HepG2 (cell line): ENCODE data around the gene GRK4. TPM values are rescaled to one million over a fixed set of nuclear protein-coding genes. Genes with fewer than 3 reads are reported as not detected.

Source experiments
- ATAC-seq: fragments of 200-7000 bp; cut with Tn5 transposase; 3 replicates; pipeline ENCODE4 v1.9.1; 2020; ENCODE audit warnings: mild to moderate bottlenecking, moderate library complexity
- BruUV-seq: library from RNA; stranded (reverse); fragments of 400-500 nt; replicated peaks from 2 replicates; lab custom pipeline; 2021; lab: Mats Ljungman, UMichigan
- CTCF ChIA-PET: fragments of 300-600 bp; formaldehyde crosslinking; extraction: SDS; loops from one replicate; lab custom pipeline; 2021; ENCODE audit warnings: low total read pairs, inconsistent platforms, low intra/inter-chr PET ratio; lab: Yijun Ruan, JAX
- POLR2A ChIA-PET: fragments of 350-600 bp; sonication (Branson Sonifier 250); formaldehyde crosslinking; loops from one replicate; lab custom pipeline; 2020; ENCODE audit warnings: antibody characterized with exemption, inconsistent platforms; lab: Yijun Ruan, JAX
- DNase-seq: peaks from one replicate; pipeline ENCODE4 v3.0.0-alpha.2; 2015; ENCODE audit warnings: low spot score
- FAIRE-seq: peaks from 3 replicates; lab custom pipeline; 2011; peaks lifted over from hg19 to GRCh38; lab: Jason Lieb, UNC
- H2AFZ ChIP-seq: one replicate; pipeline ENCODE4 v1.6.1; 2011; ENCODE audit warnings: low read length, inconsistent platforms
- H3K27ac ChIP-seq: fragments of 300-600 bp; 3 replicates; pipeline ENCODE4 v1.8.0; 2011; ENCODE audit warnings: mixed run types, mild to moderate bottlenecking, mixed read lengths, low read length, inconsistent platforms; ENCODE audit not compliant: insufficient read depth; ENCODE audit errors: extremely low read length
- H3K27me3 ChIP-seq, 2 experiments: fragments of 200-600 bp in 1 of 2; 2 replicates in 1 of 2; 3 replicates in 1 of 2; pipeline versions ENCODE4 v1.6.0 to v1.8.0; 2011; ENCODE audit warnings: low read length in 2 of 2, mild to moderate bottlenecking in 2 of 2, moderate library complexity in 2 of 2, inconsistent platforms in 1 of 2; ENCODE audit not compliant: insufficient read depth in 2 of 2, control insufficient read depth in 1 of 2
- H3K36me3 ChIP-seq, 2 experiments: fragments of 200-600 bp in 1 of 2; replicated peaks in 1 of 2; 2 replicates in 1 of 2; 3 replicates in 1 of 2; pipeline versions ENCODE4 v1.5.1 to v1.8.0; 2011; ENCODE audit warnings: low read length in 2 of 2, inconsistent platforms in 1 of 2; ENCODE audit not compliant: insufficient read depth in 2 of 2, control insufficient read depth in 1 of 2
- H3K4me1 ChIP-seq: 2 replicates; pipeline ENCODE4 v1.5.1; 2012; ENCODE audit warnings: low read length, inconsistent platforms; ENCODE audit not compliant: insufficient read depth
- H3K4me2 ChIP-seq: 2 replicates; pipeline ENCODE4 v1.6.0; 2011; ENCODE audit warnings: low read depth, low read length, inconsistent platforms
- H3K4me3 ChIP-seq, 3 experiments: fragments of 200-600 bp in 1 of 3; sonication (generic), shearing (Covaris generic) in 1 of 3; replicated peaks in 1 of 3; 2 replicates each; pipeline ENCODE4 v1.5.1; 2011 to 2016; ENCODE audit warnings: low read length in 3 of 3, inconsistent platforms in 2 of 3, low read depth in 2 of 3, mild to moderate bottlenecking in 2 of 3, control low read depth in 1 of 3, mixed read lengths in 1 of 3; ENCODE audit not compliant: insufficient read depth in 1 of 3
- H3K79me2 ChIP-seq: one replicate; pipeline ENCODE4 v1.6.1; 2011; ENCODE audit warnings: low read length, inconsistent platforms; ENCODE audit not compliant: insufficient read depth
- H3K9ac ChIP-seq: 2 replicates; pipeline ENCODE4 v1.6.0; 2011; ENCODE audit warnings: mild to moderate bottlenecking, low read depth, low read length, inconsistent platforms; ENCODE audit not compliant: insufficient read depth
- H3K9me3 ChIP-seq: 2 replicates; pipeline ENCODE4 v1.5.1; 2012; ENCODE audit warnings: mild to moderate bottlenecking, low read length
- H4K20me1 ChIP-seq: 2 replicates; pipeline ENCODE4 v1.6.0; 2011; ENCODE audit warnings: inconsistent platforms, mild to moderate bottlenecking, low read length, moderate library complexity; ENCODE audit not compliant: insufficient read depth
- AHR ChIP-seq: IDR thresholded peaks from 2 replicates; pipeline ENCODE4 v1.6.1; 2018; ENCODE audit warnings: missing genetic modification reagents, missing compliant biosample characterization
- GATA4 ChIP-seq: sonication (generic); IDR thresholded peaks from 2 replicates; pipeline ENCODE4 v1.6.1; 2016; ENCODE audit warnings: antibody characterized with exemption, low read depth, borderline replicate concordance
- HDAC1 ChIP-seq: sonication (generic); formaldehyde crosslinking; IDR thresholded peaks from 2 replicates; pipeline ENCODE4 v1.5.1; 2020; ENCODE audit warnings: mild to moderate bottlenecking, missing genetic modification reagents
- JUNB ChIP-seq: sonication (generic); formaldehyde crosslinking; IDR thresholded peaks from 2 replicates; pipeline ENCODE4 v1.8.0; 2022; ENCODE audit warnings: missing genetic modification reagents, mild to moderate bottlenecking, borderline replicate concordance
- PHF21A ChIP-seq: sonication (generic); formaldehyde crosslinking; IDR thresholded peaks from 2 replicates; pipeline ENCODE4 v1.5.0; 2020; ENCODE audit warnings: mild to moderate bottlenecking, missing genetic modification reagents
- ZKSCAN8 ChIP-seq: IDR thresholded peaks from 2 replicates; pipeline ENCODE4 v1.6.1; 2016; ENCODE audit warnings: borderline replicate concordance, missing genetic modification reagents, missing compliant biosample characterization
- ZMAT3 ChIP-seq: sonication (generic); formaldehyde crosslinking; conservative IDR thresholded peaks from 2 replicates; pipeline ENCODE4 v1.7.0; 2021; ENCODE audit warnings: missing genetic modification reagents
- ZNF530 ChIP-seq: sonication (generic); formaldehyde crosslinking; IDR thresholded peaks from 2 replicates; pipeline ENCODE4 v1.5.0; 2020; ENCODE audit warnings: low read depth, mild to moderate bottlenecking, missing genetic modification reagents
- ZNF572 ChIP-seq: sonication (generic); formaldehyde crosslinking; IDR thresholded peaks from 2 replicates; pipeline ENCODE4 v1.5.1; 2020; ENCODE audit warnings: mild to moderate bottlenecking, missing genetic modification reagents
- WGBS: methylation state at CpG from one replicate; pipeline ENCODE4 v1.1.6; 2017; ENCODE audit warnings: low lambda C conversion rate; 5-methylcytosine and 5-hydroxymethylcytosine counted together
- in situ Hi-C: cut with HindIII; loops from 2 replicates; pipeline ENCODE4 v1.10.0; 2017; ENCODE audit warnings: low pct_unique_long_range_greater_than_20kb; ENCODE audit not compliant: extremely low pct_ligation_motif_present
- intact Hi-C: fragments of 100-400 bp; cut with micrococcal nuclease; formaldehyde crosslinking; loops from one replicate; pipeline ENCODE4 v1.10.0; 2022; ENCODE audit not compliant: unreplicated experiment
- polyA plus RNA-seq, 8 experiments: library from polyadenylated mRNA; depleted of rRNA in 3 of 8; stranded (reverse) in 7 of 8; unstranded in 1 of 8; fragments of >200 nt; fragmentation: Illumina TruSeq in 4 of 8; extraction: Trizol in 4 of 8; gene quantifications; 2 replicates each; pipeline versions ENCODE4 v1.2.1 to v1.2.3, GENCODE V29; 2011 to 2016; ENCODE audit warnings: low read depth in 4 of 8, missing spikeins in 1 of 8, mixed read lengths in 1 of 8; ENCODE audit not compliant: insufficient read depth in 1 of 8
- total RNA-seq, 5 experiments: library from RNA; depleted of rRNA; stranded (reverse); fragments of >200 nt; fragmentation: Illumina TruSeq; extraction: Trizol; gene quantifications; 2 replicates each; pipeline ENCODE4 v1.2.3, GENCODE V29; 2016; ENCODE audit warnings: low read depth in 1 of 5
- TF ChIP-seq, protein P1 (sequence below): sonication (generic); formaldehyde crosslinking; IDR thresholded peaks from 2 replicates; pipeline ENCODE4 v1.9.0; 2021; ENCODE audit warnings: missing genetic modification reagents, borderline replicate concordance
- TF ChIP-seq, protein P2 (sequence below): sonication (generic); formaldehyde crosslinking; IDR thresholded peaks from 2 replicates; pipeline ENCODE4 v1.5.0; 2020; ENCODE audit warnings: mild to moderate bottlenecking, missing genetic modification reagents, borderline replicate concordance

GRK4 gene
- total and polyA plus RNA-seq, 2 of the 13 experiments (the other 11 are each of a cell fraction or from before 2014, with no cell fraction given): 1.8 to 2.0 TPM

DNA sequence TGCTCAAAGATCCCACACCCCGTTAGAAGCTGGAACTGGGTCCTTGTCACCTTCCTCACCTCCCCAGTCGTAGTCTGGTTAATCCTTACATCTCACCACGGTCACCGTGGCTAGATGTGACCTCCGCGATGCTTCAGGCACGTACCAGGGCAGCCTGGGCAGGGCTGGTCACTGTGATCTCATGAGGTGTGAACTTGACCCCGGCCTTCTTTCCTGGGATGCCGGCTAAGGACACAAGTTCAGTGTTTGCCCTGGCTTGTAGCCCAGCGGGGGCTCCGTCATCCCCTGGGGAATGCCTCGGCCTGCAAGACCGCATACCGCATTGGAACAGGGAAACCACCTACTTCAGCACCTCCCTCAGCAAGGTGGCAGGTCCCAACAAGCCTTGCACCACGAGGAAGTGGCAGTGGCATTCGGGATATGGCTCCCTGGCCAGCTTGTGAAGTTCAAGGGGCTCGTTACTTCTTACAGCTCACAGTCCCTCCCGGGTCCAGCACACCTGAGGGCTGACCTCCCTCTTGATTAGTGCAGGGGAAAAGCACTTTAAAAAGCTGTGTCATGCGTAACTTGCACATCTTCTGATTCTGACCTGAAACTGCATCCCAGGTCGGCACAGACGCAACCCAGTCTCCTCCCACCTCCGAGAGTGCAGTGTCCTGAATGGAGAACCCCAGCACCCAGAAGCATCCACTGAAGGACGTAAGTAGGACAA lies 26.1 kb upstream of the GRK4 start (continued):
- TF ChIP-seq, protein P1, sequence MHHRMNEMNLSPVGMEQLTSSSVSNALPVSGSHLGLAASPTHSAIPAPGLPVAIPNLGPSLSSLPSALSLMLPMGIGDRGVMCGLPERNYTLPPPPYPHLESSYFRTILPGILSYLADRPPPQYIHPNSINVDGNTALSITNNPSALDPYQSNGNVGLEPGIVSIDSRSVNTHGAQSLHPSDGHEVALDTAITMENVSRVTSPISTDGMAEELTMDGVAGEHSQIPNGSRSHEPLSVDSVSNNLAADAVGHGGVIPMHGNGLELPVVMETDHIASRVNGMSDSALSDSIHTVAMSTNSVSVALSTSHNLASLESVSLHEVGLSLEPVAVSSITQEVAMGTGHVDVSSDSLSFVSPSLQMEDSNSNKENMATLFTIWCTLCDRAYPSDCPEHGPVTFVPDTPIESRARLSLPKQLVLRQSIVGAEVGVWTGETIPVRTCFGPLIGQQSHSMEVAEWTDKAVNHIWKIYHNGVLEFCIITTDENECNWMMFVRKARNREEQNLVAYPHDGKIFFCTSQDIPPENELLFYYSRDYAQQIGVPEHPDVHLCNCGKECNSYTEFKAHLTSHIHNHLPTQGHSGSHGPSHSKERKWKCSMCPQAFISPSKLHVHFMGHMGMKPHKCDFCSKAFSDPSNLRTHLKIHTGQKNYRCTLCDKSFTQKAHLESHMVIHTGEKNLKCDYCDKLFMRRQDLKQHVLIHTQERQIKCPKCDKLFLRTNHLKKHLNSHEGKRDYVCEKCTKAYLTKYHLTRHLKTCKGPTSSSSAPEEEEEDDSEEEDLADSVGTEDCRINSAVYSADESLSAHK (CRISPR knock-in tag): no peak
- TF ChIP-seq ZNF572 (0 out of 2 replicates have a peak, but pooled peaks have one; percentile 18), PHF21A (CRISPR knock-in tag) (peak; percentile 77; the same call in 1 of the 2 replicates), JUNB (CRISPR knock-in tag) (peak; percentile 48; the same call in 1 of the 2 replicates), ZMAT3 (CRISPR knock-in tag) (peak; percentile 68; the same call in 1 of the 2 replicates), GATA4 (peak; percentile 48; the same call in 1 of the 2 replicates)

GRCh38 chr4:2937986-2938385 lies 25.4 kb upstream of the GRK4 start:
- intact Hi-C loops (loop anchor here (5.0 to 10.0 kb wide), 2 partner anchors 73 to 96 kb away; partner anchors contain the start of gene ADD1), in situ Hi-C loops (no loop called here)
- CTCF ChIA-PET: interaction anchor here (1.6 kb wide), 1 partner anchor 18 kb away, joined by 5 read pairs; no protein-coding TSS in a partner anchor
- Histone ChIP-seq H3K4me2 (no peak overlapping the region), H3K4me1 (peaks cover 36% of the 10 kb centered on the region), H3K27me3 (no peaks in the 10 kb centered on the region; a peak in 1 of 5 replicates), H3K27ac (no peak overlapping the region), H2AFZ (no peak overlapping the region), H3K9me3 (no peaks in the 10 kb centered on the region), H3K4me3 (no peak overlapping the region), H3K9ac (no peak overlapping the region), H3K79me2 (peaks cover 10% of the 10 kb centered on the region), H4K20me1 (peaks cover 19% of the 10 kb centered on the region; the same call in 1 of the 2 replicates), H3K36me3 (peaks cover 31 to 52% of the 10 kb centered on the region in 2 experiments)
- POLR2A ChIA-PET: interaction anchor here (1.4 kb wide), 1 partner anchor 25 kb away, joined by 5 read pairs; the partner anchor contains the start of genes GRK4 and NOP14
- FAIRE-seq (no peak), ATAC-seq (no peak), DNase-seq (no peak)
- 96% methylated on average over 12 of the region's 12 CpGs for WGBS
- BruUV-seq: no TSS peak
- TF ChIP-seq ZKSCAN8 (CRISPR knock-in tag) (no peak), AHR (CRISPR knock-in tag) (no peak), HDAC1 (CRISPR knock-in tag) (no peak), ZNF530 (CRISPR knock-in tag) (no peak)
- TF ChIP-seq, protein P2, sequence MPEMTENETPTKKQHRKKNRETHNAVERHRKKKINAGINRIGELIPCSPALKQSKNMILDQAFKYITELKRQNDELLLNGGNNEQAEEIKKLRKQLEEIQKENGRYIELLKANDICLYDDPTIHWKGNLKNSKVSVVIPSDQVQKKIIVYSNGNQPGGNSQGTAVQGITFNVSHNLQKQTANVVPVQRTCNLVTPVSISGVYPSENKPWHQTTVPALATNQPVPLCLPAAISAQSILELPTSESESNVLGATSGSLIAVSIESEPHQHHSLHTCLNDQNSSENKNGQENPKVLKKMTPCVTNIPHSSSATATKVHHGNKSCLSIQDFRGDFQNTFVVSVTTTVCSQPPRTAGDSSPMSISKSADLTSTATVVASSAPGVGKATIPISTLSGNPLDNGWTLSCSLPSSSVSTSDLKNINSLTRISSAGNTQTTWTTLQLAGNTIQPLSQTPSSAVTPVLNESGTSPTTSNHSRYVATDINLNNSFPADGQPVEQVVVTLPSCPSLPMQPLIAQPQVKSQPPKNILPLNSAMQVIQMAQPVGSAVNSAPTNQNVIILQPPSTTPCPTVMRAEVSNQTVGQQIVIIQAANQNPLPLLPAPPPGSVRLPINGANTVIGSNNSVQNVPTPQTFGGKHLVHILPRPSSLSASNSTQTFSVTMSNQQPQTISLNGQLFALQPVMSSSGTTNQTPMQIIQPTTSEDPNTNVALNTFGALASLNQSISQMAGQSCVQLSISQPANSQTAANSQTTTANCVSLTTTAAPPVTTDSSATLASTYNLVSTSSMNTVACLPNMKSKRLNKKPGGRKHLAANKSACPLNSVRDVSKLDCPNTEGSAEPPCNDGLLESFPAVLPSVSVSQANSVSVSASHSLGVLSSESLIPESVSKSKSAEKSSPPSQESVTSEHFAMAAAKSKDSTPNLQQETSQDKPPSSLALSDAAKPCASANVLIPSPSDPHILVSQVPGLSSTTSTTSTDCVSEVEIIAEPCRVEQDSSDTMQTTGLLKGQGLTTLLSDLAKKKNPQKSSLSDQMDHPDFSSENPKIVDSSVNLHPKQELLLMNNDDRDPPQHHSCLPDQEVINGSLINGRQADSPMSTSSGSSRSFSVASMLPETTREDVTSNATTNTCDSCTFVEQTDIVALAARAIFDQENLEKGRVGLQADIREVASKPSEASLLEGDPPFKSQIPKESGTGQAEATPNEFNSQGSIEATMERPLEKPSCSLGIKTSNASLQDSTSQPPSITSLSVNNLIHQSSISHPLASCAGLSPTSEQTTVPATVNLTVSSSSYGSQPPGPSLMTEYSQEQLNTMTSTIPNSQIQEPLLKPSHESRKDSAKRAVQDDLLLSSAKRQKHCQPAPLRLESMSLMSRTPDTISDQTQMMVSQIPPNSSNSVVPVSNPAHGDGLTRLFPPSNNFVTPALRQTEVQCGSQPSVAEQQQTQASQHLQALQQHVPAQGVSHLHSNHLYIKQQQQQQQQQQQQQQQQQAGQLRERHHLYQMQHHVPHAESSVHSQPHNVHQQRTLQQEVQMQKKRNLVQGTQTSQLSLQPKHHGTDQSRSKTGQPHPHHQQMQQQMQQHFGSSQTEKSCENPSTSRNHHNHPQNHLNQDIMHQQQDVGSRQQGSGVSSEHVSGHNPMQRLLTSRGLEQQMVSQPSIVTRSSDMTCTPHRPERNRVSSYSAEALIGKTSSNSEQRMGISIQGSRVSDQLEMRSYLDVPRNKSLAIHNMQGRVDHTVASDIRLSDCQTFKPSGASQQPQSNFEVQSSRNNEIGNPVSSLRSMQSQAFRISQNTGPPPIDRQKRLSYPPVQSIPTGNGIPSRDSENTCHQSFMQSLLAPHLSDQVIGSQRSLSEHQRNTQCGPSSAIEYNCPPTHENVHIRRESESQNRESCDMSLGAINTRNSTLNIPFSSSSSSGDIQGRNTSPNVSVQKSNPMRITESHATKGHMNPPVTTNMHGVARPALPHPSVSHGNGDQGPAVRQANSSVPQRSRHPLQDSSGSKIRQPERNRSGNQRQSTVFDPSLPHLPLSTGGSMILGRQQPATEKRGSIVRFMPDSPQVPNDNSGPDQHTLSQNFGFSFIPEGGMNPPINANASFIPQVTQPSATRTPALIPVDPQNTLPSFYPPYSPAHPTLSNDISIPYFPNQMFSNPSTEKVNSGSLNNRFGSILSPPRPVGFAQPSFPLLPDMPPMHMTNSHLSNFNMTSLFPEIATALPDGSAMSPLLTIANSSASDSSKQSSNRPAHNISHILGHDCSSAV: no peak
